ENCODE data around the gene TPK1. TPM values are rescaled to one million over a fixed set of nuclear protein-coding genes. Genes with fewer than 3 reads are reported as not detected.

The TPK1 gene
- total RNA-seq, 1 experiment from 2014 or later = 3.1 TPM

- no peak for TF ChIP-seq CTCF (conservative IDR thresholded peaks at IDR 0.05)
- WGBS (ENCODE audit: extremely low coverage, insufficient read length, low lambda C conversion rate) = no CpG with 5 or more reads among the region's 1 CpG
- no peak overlapping the region for H3K4me3 Mint-ChIP-seq
These were observed 358.5 kb downstream of the TPK1 start for GRCh38 chr7:144477348-144477747.

More at GRCh38 chr7:144477348-144477747, 358.5 kb downstream of the TPK1 start:
- Histone ChIP-seq H3K27ac (ENCODE audit: insufficient read length, low read depth, low read length) (no peak overlapping the region), H3K56ac (ENCODE audit: insufficient read length, low read depth, low read length) (no peak overlapping the region), H3K9ac (ENCODE audit: extremely low read depth, insufficient read length, low read length) (no peak overlapping the region), H3K4me1 (ENCODE audit: insufficient read depth, low read length) (no peaks in the 10 kb centered on the region), H3K23ac (ENCODE audit: insufficient read length, low read depth, low read length) (no peak overlapping the region), H3K4ac (ENCODE audit: low read depth, low read length) (no peak overlapping the region), H2BK5ac (ENCODE audit: insufficient read length, low read length) (no peak overlapping the region), H4K91ac (ENCODE audit: insufficient read length, low read depth, low read length) (no peak overlapping the region), H4K5ac (ENCODE audit: insufficient read length, low read depth, low read length) (no peak overlapping the region), H3K23me2 (ENCODE audit: insufficient read length, low read depth, low read length, poor library complexity, severe bottlenecking) (no peaks in the 10 kb centered on the region), H2BK120ac (ENCODE audit: low read depth, low read length, poor library complexity, severe bottlenecking) (no peak overlapping the region), H3K18ac (ENCODE audit: insufficient read length, low read depth, low read length) (no peak overlapping the region), H2BK20ac (ENCODE audit: low read depth, low read length, poor library complexity, severe bottlenecking) (no peak overlapping the region), H3K14ac (ENCODE audit: insufficient read depth, low read length) (no peak overlapping the region), H3K79me2 (ENCODE audit: insufficient read depth, low read length) (no peaks in the 10 kb centered on the region), H3K4me2 (ENCODE audit: insufficient read depth, insufficient read length, low read length) (no peak overlapping the region), H3K79me1 (ENCODE audit: insufficient read depth, low read depth, low read length, poor library complexity, severe bottlenecking) (no peaks in the 10 kb centered on the region), H2AK5ac (ENCODE audit: insufficient read length, low read length) (no peak overlapping the region), H2AFZ (ENCODE audit: low read length) (no peak overlapping the region), H4K20me1 (ENCODE audit: control insufficient read depth, insufficient read depth, insufficient read length) (no peaks in the 10 kb centered on the region), H2BK12ac (ENCODE audit: insufficient read length, low read depth, low read length) (no peak overlapping the region), H3K9me3 (ENCODE audit: control insufficient read depth, low read depth, low read length) (no peaks in the 10 kb centered on the region), H4K8ac (replicated peaks; ENCODE audit: insufficient read length, low read depth, low read length) (no peak overlapping the region), H3K27me3 (ENCODE audit: insufficient read depth, low read length) (no peaks in the 10 kb centered on the region), H2BK15ac (ENCODE audit: low read depth, low read length) (no peak overlapping the region), H3T11ph (ENCODE audit: low read length) (no peak overlapping the region)
- Mint-ChIP-seq H3K27ac (no peak overlapping the region), H3K36me3 (ENCODE audit: insufficient read depth in 1 of 3, low read depth in 3 of 3) (no peaks in the 10 kb centered on the region), H3K4me1 (peaks cover 29% of the 10 kb centered on the region in 2 experiments), H3K9me3 (no peaks in the 10 kb centered on the region; a peak in 1 of 5 replicates), H3K27me3 (ENCODE audit: low read depth) (no peaks in the 10 kb centered on the region)
- DNase-seq = no peak

All from H9 (cell line).